Breast epithelium (tissue), 3 donors: ENCODE data around the gene NUBPL.

ENCODE experiments used
- CTCF ChIP-seq, 3 donors: fragments of 450-650 bp; IDR thresholded peaks; one replicate each; pipeline ENCODE4 v1.5.1; 2016 to 2017; ENCODE audit warnings: antibody characterized with exemption in 3 of 3, mild to moderate bottlenecking in 3 of 3, moderate library complexity in 3 of 3
- POLR2A ChIP-seq: fragments of 450-650 bp; IDR thresholded peaks from one replicate; pipeline ENCODE4 v1.6.1; 2016; ENCODE audit warnings: antibody characterized with exemption, mild to moderate bottlenecking, moderate library complexity

DNA sequence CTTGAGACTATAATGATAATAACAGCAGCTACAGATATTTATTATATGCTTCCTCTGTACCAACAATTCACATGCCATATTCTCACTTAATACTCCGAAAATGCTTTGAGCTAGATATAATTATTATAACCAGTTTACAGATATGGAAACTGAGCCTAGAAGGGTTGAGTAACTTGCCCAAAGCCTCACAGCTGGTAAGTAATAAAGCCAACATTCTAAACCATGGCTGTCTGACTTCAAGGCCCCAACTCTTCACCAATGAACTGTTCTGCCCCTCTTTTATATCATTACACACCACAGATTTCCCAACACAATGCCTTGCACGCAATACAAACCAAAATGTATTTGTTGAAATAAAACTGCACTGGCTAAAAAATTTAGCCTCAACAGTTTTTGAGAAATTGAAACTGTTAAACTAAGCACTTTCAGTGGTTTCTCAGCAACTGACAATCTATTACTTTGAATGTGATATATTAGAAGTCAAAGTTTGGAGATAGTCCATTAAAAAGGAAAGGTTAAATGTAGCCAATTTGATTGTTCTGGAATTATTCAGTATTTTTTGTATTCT, 293.4 kb downstream of the NUBPL start:
- TF ChIP-seq CTCF (IDR thresholded peaks at IDR 0.05) (no peak), POLR2A (no peak)
